SK-N-SH (cell line): ENCODE results near the gene AQP3. TPM values are rescaled to one million over a fixed set of nuclear protein-coding genes. Genes with fewer than 3 reads are reported as not detected.

ENCODE experiments used
- CTCF ChIA-PET: fragments of 300-600, 350-600 bp; formaldehyde crosslinking; extraction: SDS; loops from one replicate; lab custom pipeline; 2021; lab: Yijun Ruan, JAX
- POLR2A ChIA-PET: fragments of 350-600 bp; sonication (Branson Sonifier 250); formaldehyde crosslinking; extraction: SDS; loops from one replicate; lab custom pipeline; 2020; ENCODE audit warnings: antibody characterized with exemption, inconsistent platforms; lab: Yijun Ruan, JAX
- DNase-seq: peaks from one replicate; pipeline ENCODE4 v3.0.0; 2012
- H2AFZ ChIP-seq: fragments of 200-600 bp; sonication (generic); 2 replicates; pipeline ENCODE4 v1.8.1; 2016; ENCODE audit warnings: antibody characterized with exemption, mild to moderate bottlenecking, low read depth
- H3F3A ChIP-seq: fragments of 200-600 bp; sonication (generic); replicated peaks from 2 replicates; pipeline ENCODE3; 2016; ENCODE audit warnings: antibody characterized with exemption, mild to moderate bottlenecking; ENCODE audit not compliant: insufficient read depth
- H3K27ac ChIP-seq, 2 experiments: fragments of 200-500 bp in 1 of 2; fragments of 200-600 bp in 1 of 2; sonication (Bioruptor generic) in 1 of 2; sonication (generic), shearing (Covaris generic) in 1 of 2; 2 replicates each; pipeline versions ENCODE4 v1.5.1 to v1.6.1; 2014 to 2016; ENCODE audit warnings: low read depth in 2 of 2, inconsistent platforms in 1 of 2, low read length in 1 of 2, mild to moderate bottlenecking in 1 of 2, mixed read lengths in 1 of 2
- H3K27me3 ChIP-seq: fragments of 200-600 bp; sonication (generic), shearing (Covaris generic); 2 replicates; pipeline ENCODE4 v1.6.1; 2016; ENCODE audit warnings: mixed run types; ENCODE audit not compliant: insufficient read depth
- H3K36me3 ChIP-seq, 2 experiments: fragments of 200-500 bp in 1 of 2; fragments of 200-600 bp in 1 of 2; sonication (Bioruptor generic) in 1 of 2; sonication (generic) in 1 of 2; replicated peaks in 1 of 2; 2 replicates each; pipeline versions ENCODE3 to v1.5.1; 2014 to 2016; ENCODE audit warnings: low read length in 1 of 2, mild to moderate bottlenecking in 1 of 2; ENCODE audit not compliant: insufficient read depth in 2 of 2, control insufficient read depth in 1 of 2
- H3K4me1 ChIP-seq, 2 experiments: fragments of 200-500 bp in 1 of 2; fragments of 200-600 bp in 1 of 2; sonication (Bioruptor generic) in 1 of 2; sonication (generic), shearing (Covaris generic) in 1 of 2; 2 replicates each; pipeline versions ENCODE4 v1.5.1 to v1.6.1; 2014 to 2016; ENCODE audit warnings: low read depth in 1 of 2, low read length in 1 of 2, mixed run types in 1 of 2; ENCODE audit not compliant: insufficient read depth in 2 of 2, control insufficient read depth in 1 of 2
- H3K4me2 ChIP-seq: fragments of 200-600 bp; sonication (generic), shearing (Covaris generic); 2 replicates; pipeline ENCODE4 v1.6.1; 2017; ENCODE audit warnings: mixed run types
- H3K4me3 ChIP-seq, 2 experiments: fragments of 200-500 bp in 1 of 2; fragments of 200-600 bp in 1 of 2; sonication (Bioruptor generic) in 1 of 2; sonication (generic), shearing (Covaris generic) in 1 of 2; 2 replicates each; pipeline versions ENCODE4 v1.5.1 to v1.8.1; 2014 to 2016; ENCODE audit warnings: low read depth in 2 of 2, inconsistent platforms in 1 of 2, low read length in 1 of 2, mild to moderate bottlenecking in 1 of 2, mixed read lengths in 1 of 2, moderate library complexity in 1 of 2
- H3K79me2 ChIP-seq: fragments of 200-600 bp; sonication (generic); 2 replicates; pipeline ENCODE4 v1.8.1; 2017; ENCODE audit warnings: mild to moderate bottlenecking; ENCODE audit not compliant: insufficient read depth
- H3K9ac ChIP-seq: fragments of 200-600 bp; sonication (generic); 2 replicates; pipeline ENCODE4 v1.6.1; 2017; ENCODE audit warnings: mixed run types
- H3K9me2 ChIP-seq: fragments of 200-600 bp; sonication (generic); 2 replicates; pipeline ENCODE4 v1.6.1; 2017; ENCODE audit warnings: mixed run types
- H3K9me3 ChIP-seq: fragments of 200-600 bp; sonication (generic); 2 replicates; pipeline ENCODE4 v1.6.1; 2017; ENCODE audit warnings: mixed run types, mild to moderate bottlenecking, moderate library complexity
- H4K20me1 ChIP-seq: fragments of 200-600 bp; sonication (generic); 2 replicates; pipeline ENCODE4 v1.6.1; 2017; ENCODE audit warnings: mild to moderate bottlenecking, mixed run types; ENCODE audit not compliant: insufficient read depth
- ELF1 ChIP-seq: IDR thresholded peaks from 2 replicates; pipeline ENCODE4 v1.4.0; 2012
- EP300 ChIP-seq, 2 experiments: IDR thresholded peaks; 2 replicates each; pipeline versions ENCODE4 v1.4.0 to v1.6.1; 2012; ENCODE audit warnings: borderline replicate concordance in 1 of 2, low read depth in 1 of 2, low read length in 1 of 2
- FOSL2 ChIP-seq: IDR thresholded peaks from 2 replicates; pipeline ENCODE4 v1.4.0; 2012; ENCODE audit warnings: low read depth, mild to moderate bottlenecking, moderate library complexity, borderline replicate concordance
- FOXJ3 ChIP-seq: sonication (generic); formaldehyde crosslinking; IDR thresholded peaks from 2 replicates; pipeline ENCODE4 v1.5.1; 2020; ENCODE audit warnings: mild to moderate bottlenecking, missing genetic modification reagents
- FOXM1 ChIP-seq: IDR thresholded peaks from 2 replicates; pipeline ENCODE4 v1.4.0; 2012; ENCODE audit warnings: low read depth, mild to moderate bottlenecking
- GATA2 ChIP-seq: sonication (generic); formaldehyde crosslinking; IDR thresholded peaks from 2 replicates; pipeline ENCODE4 v1.5.0; 2020; ENCODE audit warnings: mild to moderate bottlenecking, missing genetic modification reagents
- JUND ChIP-seq: IDR thresholded peaks from 2 replicates; pipeline ENCODE4 v1.4.0; 2012
- MEF2A ChIP-seq: IDR thresholded peaks from 2 replicates; pipeline ENCODE4 v1.4.0; 2012; ENCODE audit warnings: low read depth, borderline replicate concordance
- NRF1 ChIP-seq: IDR thresholded peaks from 2 replicates; pipeline ENCODE4 v1.6.1; 2012; ENCODE audit warnings: low read depth, mild to moderate bottlenecking, low read length
- RAD21 ChIP-seq: IDR thresholded peaks from 2 replicates; pipeline ENCODE4 v1.6.1; 2012; ENCODE audit warnings: mild to moderate bottlenecking, low read length
- RCOR1 ChIP-seq: fragments of 150-350 bp; IDR thresholded peaks from 2 replicates; pipeline ENCODE4 v1.6.1; 2017; ENCODE audit warnings: antibody characterized with exemption, low read length
- RFX5 ChIP-seq: IDR thresholded peaks from 2 replicates; pipeline ENCODE4 v1.6.1; 2012; ENCODE audit warnings: mild to moderate bottlenecking, improper control_type of control experiment, low read length
- RXRA ChIP-seq: IDR thresholded peaks from 2 replicates; pipeline ENCODE4 v1.4.0; 2012; ENCODE audit warnings: low read depth, mild to moderate bottlenecking, borderline replicate concordance
- TAF1 ChIP-seq: IDR thresholded peaks from 2 replicates; pipeline ENCODE4 v1.6.1; 2012; ENCODE audit warnings: low read depth, mild to moderate bottlenecking, low read length, moderate library complexity, borderline replicate concordance
- YY1 ChIP-seq: IDR thresholded peaks from 2 replicates; pipeline ENCODE4 v1.4.0; 2012; ENCODE audit warnings: low read depth, mild to moderate bottlenecking
- WGBS: methylation state at CpG from one replicate; pipeline ENCODE4 v1.1.6; 2017; ENCODE audit warnings: low lambda C conversion rate; 5-methylcytosine and 5-hydroxymethylcytosine counted together
- polyA plus RNA-seq, 3 experiments: library from polyadenylated mRNA; depleted of rRNA; stranded (reverse); fragments of >200 nt; gene quantifications; 2 replicates each; pipeline ENCODE4 v1.2.3, GENCODE V29; 2012
- TF ChIP-seq, protein P1 (sequence below): fragments of 150-350 bp; IDR thresholded peaks from 2 replicates; pipeline ENCODE4 v1.6.1; 2017; ENCODE audit warnings: antibody characterized with exemption, low read length, low read depth, borderline replicate concordance
- TF ChIP-seq, protein P2 (sequence below): fragments of 200-600 bp; sonication (generic); IDR thresholded peaks from 2 replicates; pipeline ENCODE4 v1.6.1; 2017; ENCODE audit warnings: antibody characterized with exemption, mild to moderate bottlenecking, moderate library complexity
- TF ChIP-seq, protein P3 (sequence below): IDR thresholded peaks from 2 replicates; pipeline ENCODE4 v1.6.1; 2012; ENCODE audit warnings: mild to moderate bottlenecking, low read depth, low read length, moderate library complexity
- TF ChIP-seq, protein P4 (sequence below): IDR thresholded peaks from 2 replicates; pipeline ENCODE4 v1.4.0; 2012; ENCODE audit warnings: low read depth, borderline replicate concordance

AQP3 gene
- polyA plus RNA-seq, 1 of the 3 experiments (the other 2 are of a cell fraction), result 0.64 TPM

DNA sequence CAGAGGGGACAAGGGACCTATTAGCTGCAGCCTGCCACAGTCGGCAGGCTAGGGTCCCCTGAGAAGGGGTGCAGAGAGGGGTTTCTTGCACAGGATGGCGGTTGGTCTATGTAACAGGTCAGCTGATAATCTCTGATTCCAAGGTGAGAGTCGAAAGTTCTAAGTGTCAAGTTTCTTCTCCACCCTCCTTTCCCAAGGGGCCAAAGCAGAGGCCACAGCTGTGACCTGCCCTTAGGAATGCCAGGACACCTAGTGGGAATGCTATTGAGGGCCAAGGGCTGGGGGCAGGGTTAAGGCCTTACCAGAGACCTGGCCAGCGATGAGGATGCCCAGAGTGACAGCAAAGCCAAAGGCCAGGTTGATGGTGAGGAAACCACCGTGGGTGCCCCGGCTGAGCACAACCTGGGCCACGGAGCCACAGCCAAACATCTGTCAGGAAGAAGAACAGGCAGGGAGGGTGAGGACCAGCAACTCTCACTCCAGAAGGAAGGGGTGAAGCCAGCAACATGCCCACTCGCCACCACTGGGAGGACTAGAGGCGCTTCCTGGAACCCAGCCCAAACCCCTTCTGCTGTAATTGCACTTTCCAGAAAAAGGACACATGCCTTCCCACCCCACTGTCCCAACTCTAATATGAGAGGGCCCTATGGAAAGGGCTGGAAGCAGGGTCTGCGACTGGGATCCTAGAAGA, 3.8 kb downstream of the AQP3 start:
- H3K9ac ChIP-seq, result no peak overlapping the region
- no peaks in the 10 kb centered on the region for H3K9me3 ChIP-seq
- H3K79me2 ChIP-seq, result no peaks in the 10 kb centered on the region
- ChIA-PET CTCF (interaction anchor here (1.2 to 1.3 kb wide), 3 partner anchors 23 to 68 kb away, joined by 3 to 4 read pairs (median 3); no protein-coding TSS in a partner anchor), POLR2A (no interaction called here)
- 91% methylated on average over 7 of the region's 10 CpGs for WGBS
- H3K36me3 ChIP-seq, result no peaks in the 10 kb centered on the region
- no peaks in the 10 kb centered on the region; the same call in 1 of the 2 replicates for H3K27me3 ChIP-seq
- no peak for DNase-seq
- H3K4me1 ChIP-seq, result peaks cover 0 to 17% of the 10 kb centered on the region in 2 experiments; a peak in 1 of 4 replicates
- no peaks in the 10 kb centered on the region for H3F3A ChIP-seq
- H2AFZ ChIP-seq, result no peak overlapping the region
- H3K27ac ChIP-seq, result no peak overlapping the region
- TF ChIP-seq YY1, result no peak
- no peak for TF ChIP-seq EP300 (IDR thresholded peaks at IDR 0.05; ENCODE audit: borderline replicate concordance in 1 of 2, low read depth in 1 of 2, low read length in 1 of 2)
- TF ChIP-seq, protein P1, sequence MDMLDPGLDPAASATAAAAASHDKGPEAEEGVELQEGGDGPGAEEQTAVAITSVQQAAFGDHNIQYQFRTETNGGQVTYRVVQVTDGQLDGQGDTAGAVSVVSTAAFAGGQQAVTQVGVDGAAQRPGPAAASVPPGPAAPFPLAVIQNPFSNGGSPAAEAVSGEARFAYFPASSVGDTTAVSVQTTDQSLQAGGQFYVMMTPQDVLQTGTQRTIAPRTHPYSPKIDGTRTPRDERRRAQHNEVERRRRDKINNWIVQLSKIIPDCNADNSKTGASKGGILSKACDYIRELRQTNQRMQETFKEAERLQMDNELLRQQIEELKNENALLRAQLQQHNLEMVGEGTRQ, result no peak
- TF ChIP-seq RCOR1, result no peak
- no peak for TF ChIP-seq JUND
- TF ChIP-seq RAD21, result no peak
- TF ChIP-seq FOXJ3 (CRISPR knock-in tag), result no peak
- TF ChIP-seq GATA2 (CRISPR knock-in tag), result no peak
- TF ChIP-seq MEF2A, result no peak
- no peak for TF ChIP-seq RFX5
- TF ChIP-seq FOSL2, result no peak
- TF ChIP-seq, protein P2, sequence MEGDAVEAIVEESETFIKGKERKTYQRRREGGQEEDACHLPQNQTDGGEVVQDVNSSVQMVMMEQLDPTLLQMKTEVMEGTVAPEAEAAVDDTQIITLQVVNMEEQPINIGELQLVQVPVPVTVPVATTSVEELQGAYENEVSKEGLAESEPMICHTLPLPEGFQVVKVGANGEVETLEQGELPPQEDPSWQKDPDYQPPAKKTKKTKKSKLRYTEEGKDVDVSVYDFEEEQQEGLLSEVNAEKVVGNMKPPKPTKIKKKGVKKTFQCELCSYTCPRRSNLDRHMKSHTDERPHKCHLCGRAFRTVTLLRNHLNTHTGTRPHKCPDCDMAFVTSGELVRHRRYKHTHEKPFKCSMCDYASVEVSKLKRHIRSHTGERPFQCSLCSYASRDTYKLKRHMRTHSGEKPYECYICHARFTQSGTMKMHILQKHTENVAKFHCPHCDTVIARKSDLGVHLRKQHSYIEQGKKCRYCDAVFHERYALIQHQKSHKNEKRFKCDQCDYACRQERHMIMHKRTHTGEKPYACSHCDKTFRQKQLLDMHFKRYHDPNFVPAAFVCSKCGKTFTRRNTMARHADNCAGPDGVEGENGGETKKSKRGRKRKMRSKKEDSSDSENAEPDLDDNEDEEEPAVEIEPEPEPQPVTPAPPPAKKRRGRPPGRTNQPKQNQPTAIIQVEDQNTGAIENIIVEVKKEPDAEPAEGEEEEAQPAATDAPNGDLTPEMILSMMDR, result no peak
- no peak for TF ChIP-seq RXRA
- no peak for TF ChIP-seq FOXM1
- TF ChIP-seq ELF1, result no peak
- TF ChIP-seq, protein P3, sequence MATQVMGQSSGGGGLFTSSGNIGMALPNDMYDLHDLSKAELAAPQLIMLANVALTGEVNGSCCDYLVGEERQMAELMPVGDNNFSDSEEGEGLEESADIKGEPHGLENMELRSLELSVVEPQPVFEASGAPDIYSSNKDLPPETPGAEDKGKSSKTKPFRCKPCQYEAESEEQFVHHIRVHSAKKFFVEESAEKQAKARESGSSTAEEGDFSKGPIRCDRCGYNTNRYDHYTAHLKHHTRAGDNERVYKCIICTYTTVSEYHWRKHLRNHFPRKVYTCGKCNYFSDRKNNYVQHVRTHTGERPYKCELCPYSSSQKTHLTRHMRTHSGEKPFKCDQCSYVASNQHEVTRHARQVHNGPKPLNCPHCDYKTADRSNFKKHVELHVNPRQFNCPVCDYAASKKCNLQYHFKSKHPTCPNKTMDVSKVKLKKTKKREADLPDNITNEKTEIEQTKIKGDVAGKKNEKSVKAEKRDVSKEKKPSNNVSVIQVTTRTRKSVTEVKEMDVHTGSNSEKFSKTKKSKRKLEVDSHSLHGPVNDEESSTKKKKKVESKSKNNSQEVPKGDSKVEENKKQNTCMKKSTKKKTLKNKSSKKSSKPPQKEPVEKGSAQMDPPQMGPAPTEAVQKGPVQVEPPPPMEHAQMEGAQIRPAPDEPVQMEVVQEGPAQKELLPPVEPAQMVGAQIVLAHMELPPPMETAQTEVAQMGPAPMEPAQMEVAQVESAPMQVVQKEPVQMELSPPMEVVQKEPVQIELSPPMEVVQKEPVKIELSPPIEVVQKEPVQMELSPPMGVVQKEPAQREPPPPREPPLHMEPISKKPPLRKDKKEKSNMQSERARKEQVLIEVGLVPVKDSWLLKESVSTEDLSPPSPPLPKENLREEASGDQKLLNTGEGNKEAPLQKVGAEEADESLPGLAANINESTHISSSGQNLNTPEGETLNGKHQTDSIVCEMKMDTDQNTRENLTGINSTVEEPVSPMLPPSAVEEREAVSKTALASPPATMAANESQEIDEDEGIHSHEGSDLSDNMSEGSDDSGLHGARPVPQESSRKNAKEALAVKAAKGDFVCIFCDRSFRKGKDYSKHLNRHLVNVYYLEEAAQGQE, result no peak
- TF ChIP-seq TAF1, result no peak
- TF ChIP-seq NRF1, result no peak
- TF ChIP-seq, protein P4, sequence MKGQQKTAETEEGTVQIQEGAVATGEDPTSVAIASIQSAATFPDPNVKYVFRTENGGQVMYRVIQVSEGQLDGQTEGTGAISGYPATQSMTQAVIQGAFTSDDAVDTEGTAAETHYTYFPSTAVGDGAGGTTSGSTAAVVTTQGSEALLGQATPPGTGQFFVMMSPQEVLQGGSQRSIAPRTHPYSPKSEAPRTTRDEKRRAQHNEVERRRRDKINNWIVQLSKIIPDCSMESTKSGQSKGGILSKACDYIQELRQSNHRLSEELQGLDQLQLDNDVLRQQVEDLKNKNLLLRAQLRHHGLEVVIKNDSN, result no peak
- no peak overlapping the region for H3K4me3 ChIP-seq
- no peak overlapping the region for H3K4me2 ChIP-seq
- no peaks in the 10 kb centered on the region for H3K9me2 ChIP-seq
- H4K20me1 ChIP-seq, result no peaks in the 10 kb centered on the region
